ENCODE results near the gene HPCAL1.

DNA sequence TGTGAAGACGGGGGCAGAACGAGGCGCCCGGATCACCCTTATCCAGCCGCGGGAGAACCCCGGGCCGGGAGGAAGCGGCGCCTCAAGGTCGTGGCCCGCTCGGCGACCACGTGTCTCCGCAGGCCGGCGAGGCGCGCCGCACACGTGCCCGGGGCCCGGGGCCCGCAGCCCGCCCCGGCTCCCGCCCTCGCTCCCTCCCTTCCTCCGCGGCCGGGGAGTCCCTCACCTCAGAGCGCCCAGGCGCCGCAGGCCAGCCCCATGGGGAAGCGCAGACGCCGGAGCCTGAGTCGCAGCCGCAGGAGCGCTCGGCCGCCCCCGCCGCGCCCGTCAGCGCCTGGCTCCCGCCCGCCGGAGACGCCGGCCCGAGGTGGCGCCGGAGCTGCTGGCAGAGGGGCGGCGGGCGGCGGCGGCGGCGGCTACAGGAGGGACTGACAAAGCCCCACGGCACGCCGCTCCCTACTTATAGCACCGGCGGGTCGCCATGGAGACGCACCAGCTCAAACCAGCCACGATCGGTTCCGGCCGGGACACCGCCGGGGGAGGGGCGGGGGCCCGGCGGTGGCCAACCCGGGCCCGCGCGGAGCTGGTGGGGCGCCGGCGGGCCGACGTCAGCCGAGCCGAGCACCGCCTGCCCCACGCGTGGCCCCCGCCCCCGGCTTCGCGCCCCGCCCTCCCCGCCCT, 145.3 kb downstream of the HPCAL1 start, which contains the start of gene ODC1:
- TF ChIP-seq, protein P1, sequence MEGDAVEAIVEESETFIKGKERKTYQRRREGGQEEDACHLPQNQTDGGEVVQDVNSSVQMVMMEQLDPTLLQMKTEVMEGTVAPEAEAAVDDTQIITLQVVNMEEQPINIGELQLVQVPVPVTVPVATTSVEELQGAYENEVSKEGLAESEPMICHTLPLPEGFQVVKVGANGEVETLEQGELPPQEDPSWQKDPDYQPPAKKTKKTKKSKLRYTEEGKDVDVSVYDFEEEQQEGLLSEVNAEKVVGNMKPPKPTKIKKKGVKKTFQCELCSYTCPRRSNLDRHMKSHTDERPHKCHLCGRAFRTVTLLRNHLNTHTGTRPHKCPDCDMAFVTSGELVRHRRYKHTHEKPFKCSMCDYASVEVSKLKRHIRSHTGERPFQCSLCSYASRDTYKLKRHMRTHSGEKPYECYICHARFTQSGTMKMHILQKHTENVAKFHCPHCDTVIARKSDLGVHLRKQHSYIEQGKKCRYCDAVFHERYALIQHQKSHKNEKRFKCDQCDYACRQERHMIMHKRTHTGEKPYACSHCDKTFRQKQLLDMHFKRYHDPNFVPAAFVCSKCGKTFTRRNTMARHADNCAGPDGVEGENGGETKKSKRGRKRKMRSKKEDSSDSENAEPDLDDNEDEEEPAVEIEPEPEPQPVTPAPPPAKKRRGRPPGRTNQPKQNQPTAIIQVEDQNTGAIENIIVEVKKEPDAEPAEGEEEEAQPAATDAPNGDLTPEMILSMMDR (IDR thresholded peaks at IDR 0.05): no peak
- TF ChIP-seq EZH2 (IDR thresholded peaks at IDR 0.05; ENCODE audit: borderline replicate concordance, insufficient read depth, low read depth, low read length, poor library complexity, severe bottlenecking): no peak
